Vein endothelial cell (primary cell): ENCODE data around the gene GOLGA6L2. TPM values are rescaled to one million over a fixed set of nuclear protein-coding genes. Genes with fewer than 3 reads are reported as not detected.

Experiments
- total RNA-seq: library from RNA; depleted of rRNA; stranded (reverse); fragments of >200 nt; gene quantifications from 2 replicates; pipeline ENCODE4 v1.2.3, GENCODE V29; 2012

The GOLGA6L2 gene
- total RNA-seq: not detected in 2 replicates

GRCh38 chr15:23447107-23447500, at the start of gene GOLGA6L2:
GOLGA6L2 (minus strand) TSS chr15:23447243; CDS start chr15:23447181, 62 bp downstream.

Other genes with a start within 250 kb of the GOLGA6L2 start
- gene GOLGA6L26, start 113.0 kb downstream of the GOLGA6L2 start, total RNA-seq: not detected in 2 replicates
- gene GOLGA8S, start 92.5 kb downstream of the GOLGA6L2 start, total RNA-seq: not detected in 2 replicates
- gene MKRN3, start 118.4 kb upstream of the GOLGA6L2 start, total RNA-seq: under 0.01 TPM in 1 of 2 replicates, not detected in the other
- 0.10 and 0.33 TPM in 2 replicates for gene MAGEL2, start 200.6 kb upstream of the GOLGA6L2 start, total RNA-seq
- gene NDN, start 240.1 kb upstream of the GOLGA6L2 start, total RNA-seq: 26.5 and 38.2 TPM in 2 replicates